Stromal cell of bone marrow (primary cell): ENCODE data around the gene IMMP2L.

Experiments used
- DNase-seq: peaks from one replicate; pipeline ENCODE4 v3.0.0-alpha.2; 2012; ENCODE audit warnings: low read depth

The IMMP2L gene

GRCh38 chr7:110626414-110626813 is 935.9 kb downstream of the IMMP2L start:
- no peak for DNase-seq

DNA sequence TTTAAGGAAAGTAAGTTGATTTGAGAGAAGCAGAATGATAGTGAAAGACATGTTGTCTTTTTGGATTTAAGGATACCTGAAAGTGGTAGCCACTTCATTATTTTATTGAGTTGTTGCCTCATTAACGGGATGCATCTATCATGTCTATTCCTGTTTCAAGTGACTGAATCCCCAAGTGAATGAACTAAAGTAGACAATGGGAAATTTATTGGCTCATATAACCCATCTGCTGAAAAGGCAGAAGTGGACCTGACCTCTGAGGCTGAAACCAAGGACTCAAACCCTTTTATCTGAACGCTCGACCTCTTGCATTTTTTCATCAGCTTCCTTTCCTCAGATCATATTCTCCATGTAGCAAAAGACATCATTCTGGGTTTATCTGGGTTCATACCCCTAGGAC is 937.0 kb downstream of the IMMP2L start:
- no peak for DNase-seq

DNA sequence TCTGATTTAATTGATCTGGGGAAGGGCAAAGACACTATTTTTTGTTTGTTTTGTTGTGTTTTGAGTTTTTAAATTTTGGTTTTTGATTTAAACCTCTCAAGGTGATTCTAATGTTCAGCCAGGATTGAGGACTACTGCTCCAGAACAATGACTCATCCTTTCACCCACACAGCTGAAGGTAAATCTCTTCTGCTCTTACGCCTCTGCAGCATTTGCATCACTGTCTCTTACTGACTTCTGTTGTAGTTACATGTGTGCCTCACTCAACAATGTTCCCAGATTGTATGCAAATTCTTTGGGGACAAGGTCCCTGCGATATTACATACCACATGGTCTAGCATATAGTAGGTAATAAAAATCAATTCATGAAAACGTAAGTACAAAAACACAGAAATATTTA is 938.9 kb downstream of the IMMP2L start:
- no peak for DNase-seq

DNA sequence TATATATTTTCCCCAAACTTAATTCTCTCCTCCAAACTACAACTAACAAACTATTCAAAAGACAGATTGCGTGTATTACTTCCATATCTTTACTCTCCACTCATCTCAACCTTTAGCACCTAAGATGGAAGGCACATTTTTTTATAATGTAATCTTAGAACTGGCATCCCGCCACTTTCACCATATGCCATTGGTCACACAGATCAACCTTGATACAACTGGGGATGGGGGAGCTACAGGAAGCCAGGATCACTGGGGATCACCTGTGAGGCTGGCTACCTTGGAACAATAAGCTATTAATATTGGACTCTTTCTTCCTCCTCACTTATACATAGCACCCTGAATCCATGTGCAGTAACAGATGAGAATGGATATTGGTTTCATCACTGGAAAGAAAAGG is 941.0 kb downstream of the IMMP2L start:
- no peak for DNase-seq

GRCh38 chr7:110620110-110620735 is 942.1 kb downstream of the IMMP2L start:
- DNase-seq = no peak
